ENCODE measurements around the gene AHRR. TPM values are rescaled to one million over a fixed set of nuclear protein-coding genes. Genes with fewer than 3 reads are reported as not detected.

Gene AHRR
- total RNA-seq, 1 donor from 2014 or later = 54.9 TPM

- Mint-ChIP-seq H3K36me3 (ENCODE audit: unreplicated experiment) (peaks cover 59% of the 10 kb centered on the region), H3K4me1 (ENCODE audit: unreplicated experiment) (peaks cover 2% of the 10 kb centered on the region), H3K4me3 (ENCODE audit: unreplicated experiment) (no peak overlapping the region), H3K9me3 (ENCODE audit: unreplicated experiment) (peaks cover 22% of the 10 kb centered on the region), H3K27me3 (ENCODE audit: unreplicated experiment) (no peaks in the 10 kb centered on the region), H3K27ac (ENCODE audit: unreplicated experiment) (no peak overlapping the region)
- DNase-seq (ENCODE audit: extremely low spot score, unreplicated experiment) = peak; percentile 65
- no peak for TF ChIP-seq CTCF (IDR thresholded peaks at IDR 0.05)
Observed at GRCh38 chr5:362978-363765, 41.7 kb downstream of the AHRR start.

- H3K4me3 Mint-ChIP-seq (ENCODE audit: unreplicated experiment) = no peak overlapping the region
- no peak for DNase-seq (ENCODE audit: extremely low spot score, unreplicated experiment)
- peaks cover 16% of the 10 kb centered on the region for H3K4me1 Mint-ChIP-seq (ENCODE audit: unreplicated experiment)
- peaks cover 22% of the 10 kb centered on the region for H3K9me3 Mint-ChIP-seq (ENCODE audit: unreplicated experiment)
- no peaks in the 10 kb centered on the region for H3K27me3 Mint-ChIP-seq (ENCODE audit: unreplicated experiment)
- H3K27ac Mint-ChIP-seq (ENCODE audit: unreplicated experiment) = no peak overlapping the region
- no peak for TF ChIP-seq CTCF (IDR thresholded peaks at IDR 0.05)
- H3K36me3 Mint-ChIP-seq (ENCODE audit: unreplicated experiment) = peaks cover 57% of the 10 kb centered on the region
Observed at GRCh38 chr5:364497-364896, 43.0 kb downstream of the AHRR start.

GRCh38 chr5:366541-367357, 45.2 kb downstream of the AHRR start:
- H3K36me3 Mint-ChIP-seq (ENCODE audit: unreplicated experiment) = peaks cover 44% of the 10 kb centered on the region
- H3K4me1 Mint-ChIP-seq (ENCODE audit: unreplicated experiment) = peaks cover 20% of the 10 kb centered on the region
- H3K27me3 Mint-ChIP-seq (ENCODE audit: unreplicated experiment) = no peaks in the 10 kb centered on the region
- DNase-seq (ENCODE audit: extremely low spot score, unreplicated experiment) = peak; percentile 65
- no peak for TF ChIP-seq CTCF (IDR thresholded peaks at IDR 0.05)
- H3K27ac Mint-ChIP-seq (ENCODE audit: unreplicated experiment) = no peak overlapping the region
- H3K4me3 Mint-ChIP-seq (ENCODE audit: unreplicated experiment) = no peak overlapping the region
- H3K9me3 Mint-ChIP-seq (ENCODE audit: unreplicated experiment) = peaks cover 22% of the 10 kb centered on the region

GRCh38 chr5:367358-368130, 46.0 kb downstream of the AHRR start:
- peak overlapping the region; percentile 62 for H3K27ac Mint-ChIP-seq (ENCODE audit: unreplicated experiment)
- peaks cover 25% of the 10 kb centered on the region for H3K4me1 Mint-ChIP-seq (ENCODE audit: unreplicated experiment)
- H3K9me3 Mint-ChIP-seq (ENCODE audit: unreplicated experiment) = peaks cover 22% of the 10 kb centered on the region

More at GRCh38 chr5:367358-368130, 46.0 kb downstream of the AHRR start:
- Mint-ChIP-seq H3K4me3 (ENCODE audit: unreplicated experiment) (no peak overlapping the region), H3K36me3 (ENCODE audit: unreplicated experiment) (peaks cover 37% of the 10 kb centered on the region), H3K27me3 (ENCODE audit: unreplicated experiment) (no peaks in the 10 kb centered on the region)
- DNase-seq (ENCODE audit: extremely low spot score, unreplicated experiment) = peak; percentile 79
- no peak for TF ChIP-seq CTCF (IDR thresholded peaks at IDR 0.05)

Measured in osteocyte (in vitro differentiated cells).